HepG2 (cell line): ENCODE results near the gene KCTD13. TPM values are rescaled to one million over a fixed set of nuclear protein-coding genes. Genes with fewer than 3 reads are reported as not detected.

Experiments
- AHDC1 ChIP-seq: sonication (generic); formaldehyde crosslinking; IDR thresholded peaks from 2 replicates; pipeline ENCODE4 v1.5.1; 2020; ENCODE audit warnings: mild to moderate bottlenecking, missing genetic modification reagents, borderline replicate concordance
- CBFB ChIP-seq: sonication (generic); formaldehyde crosslinking; IDR thresholded peaks from 2 replicates; pipeline ENCODE4 v1.4.0; 2020; ENCODE audit warnings: missing genetic modification reagents
- CHD2 ChIP-seq: IDR thresholded peaks from 2 replicates; pipeline ENCODE4 v1.6.1; 2011; ENCODE audit warnings: low read depth, low read length, improper control_type of control experiment
- EP300 ChIP-seq, 3 experiments: sonication (generic) in 1 of 3; formaldehyde crosslinking in 1 of 3; IDR thresholded peaks; 2 replicates each; pipeline versions ENCODE4 v1.5.1 to v1.6.1; 2011 to 2020; ENCODE audit warnings: low read depth in 2 of 3, low read length in 2 of 3, borderline replicate concordance in 1 of 3, improper control_type of control experiment in 1 of 3, mild to moderate bottlenecking in 1 of 3, missing genetic modification reagents in 1 of 3, moderate library complexity in 1 of 3
- ETS1 ChIP-seq: sonication (generic); formaldehyde crosslinking; IDR thresholded peaks from 2 replicates; pipeline ENCODE4 v1.4.0; 2020; ENCODE audit warnings: missing genetic modification reagents
- GPBP1L1 ChIP-seq: sonication (generic); formaldehyde crosslinking; IDR thresholded peaks from 2 replicates; pipeline ENCODE4 v1.5.0; 2020; ENCODE audit warnings: mild to moderate bottlenecking, missing genetic modification reagents
- PTBP1 ChIP-seq: fragments of 200-400 bp; formaldehyde crosslinking; IDR thresholded peaks from 2 replicates; pipeline ENCODE4 v1.6.1; 2018; ENCODE audit warnings: low read length, low read depth; ENCODE audit not compliant: poor library complexity, severe bottlenecking
- ZBTB7A ChIP-seq: sonication (generic); formaldehyde crosslinking; IDR thresholded peaks from 2 replicates; pipeline ENCODE4 v1.8.0; 2022; ENCODE audit warnings: mild to moderate bottlenecking, missing genetic modification reagents
- ZNF12 ChIP-seq: sonication (generic); formaldehyde crosslinking; IDR thresholded peaks from 2 replicates; pipeline ENCODE4 v1.5.0; 2020; ENCODE audit warnings: missing genetic modification reagents
- ZNF512B ChIP-seq: sonication (generic); formaldehyde crosslinking; IDR thresholded peaks from 2 replicates; pipeline ENCODE4 v1.5.1; 2020; ENCODE audit warnings: missing genetic modification reagents, mild to moderate bottlenecking, borderline replicate concordance
- ZNF574 ChIP-seq: sonication (generic); formaldehyde crosslinking; IDR thresholded peaks from 2 replicates; pipeline ENCODE4 v1.4.0; 2020; ENCODE audit warnings: missing genetic modification reagents
- ZNF616 ChIP-seq: sonication (generic); formaldehyde crosslinking; IDR thresholded peaks from 2 replicates; pipeline ENCODE4 v1.5.0; 2020; ENCODE audit warnings: low read depth, mild to moderate bottlenecking, missing genetic modification reagents
- ZNF766 ChIP-seq: sonication (generic); formaldehyde crosslinking; IDR thresholded peaks from 2 replicates; pipeline ENCODE4 v1.5.0; 2020; ENCODE audit warnings: missing genetic modification reagents, borderline replicate concordance
- ZNF83 ChIP-seq: sonication (generic); formaldehyde crosslinking; IDR thresholded peaks from 2 replicates; pipeline ENCODE4 v1.4.0; 2020; ENCODE audit warnings: missing genetic modification reagents, mild to moderate bottlenecking, borderline replicate concordance
- polyA plus RNA-seq, 8 experiments: library from polyadenylated mRNA; depleted of rRNA in 3 of 8; stranded (reverse) in 7 of 8; unstranded in 1 of 8; fragments of >200 nt; fragmentation: Illumina TruSeq in 4 of 8; extraction: Trizol in 4 of 8; gene quantifications; 2 replicates each; pipeline versions ENCODE4 v1.2.1 to v1.2.3, GENCODE V29; 2011 to 2016; ENCODE audit warnings: low read depth in 4 of 8, missing spikeins in 1 of 8, mixed read lengths in 1 of 8; ENCODE audit not compliant: insufficient read depth in 1 of 8
- total RNA-seq, 5 experiments: library from RNA; depleted of rRNA; stranded (reverse); fragments of >200 nt; fragmentation: Illumina TruSeq; extraction: Trizol; gene quantifications; 2 replicates each; pipeline ENCODE4 v1.2.3, GENCODE V29; 2016; ENCODE audit warnings: low read depth in 1 of 5

Gene KCTD13
- total and polyA plus RNA-seq, 2 of the 13 experiments (the other 11 are each of a cell fraction or from before 2014, with no cell fraction given): 6.3 to 14.7 TPM

GRCh38 chr16:29863669-29863984 is 62.4 kb downstream of the KCTD13 start (continued):
- TF ChIP-seq AHDC1 (no peak), ZNF83 (CRISPR knock-in tag) (0 out of 2 replicates have a peak, but pooled peaks have one; percentile 13), ZNF766 (CRISPR knock-in tag) (0 out of 2 replicates have a peak, but pooled peaks have one; percentile 47), ZNF616 (CRISPR knock-in tag) (0 out of 2 replicates have a peak, but pooled peaks have one; percentile 55), PTBP1 (peak; percentile 30), CBFB (CRISPR knock-in tag) (no peak), ZBTB7A (0 out of 2 replicates have a peak, but pooled peaks have one; percentile 13), EP300 (IDR thresholded peaks at IDR 0.05; ENCODE audit: low read depth in 2 of 2, low read length in 2 of 2) (0 out of 4 replicates have a peak, but pooled peaks of 1 of the 2 experiments have one; percentile 22), EP300 (CRISPR knock-in tag; IDR thresholded peaks at IDR 0.05; ENCODE audit: borderline replicate concordance) (no peak), ZNF512B (CRISPR knock-in tag) (0 out of 2 replicates have a peak, but pooled peaks have one; percentile 10), ETS1 (CRISPR knock-in tag) (no peak), GPBP1L1 (CRISPR knock-in tag) (no peak), ZNF12 (CRISPR knock-in tag) (no peak), ZNF574 (CRISPR knock-in tag) (peak; percentile 2; the same call in 1 of the 2 replicates), CHD2 (no peak)
